T-helper 22 cell (primary cell): ENCODE measurements around the gene METTL21C.

Experiments used
- DNase-seq: peaks from one replicate; pipeline ENCODE4 v3.0.0-alpha.2; 2020; ENCODE audit warnings: low read depth

METTL21C gene

DNA sequence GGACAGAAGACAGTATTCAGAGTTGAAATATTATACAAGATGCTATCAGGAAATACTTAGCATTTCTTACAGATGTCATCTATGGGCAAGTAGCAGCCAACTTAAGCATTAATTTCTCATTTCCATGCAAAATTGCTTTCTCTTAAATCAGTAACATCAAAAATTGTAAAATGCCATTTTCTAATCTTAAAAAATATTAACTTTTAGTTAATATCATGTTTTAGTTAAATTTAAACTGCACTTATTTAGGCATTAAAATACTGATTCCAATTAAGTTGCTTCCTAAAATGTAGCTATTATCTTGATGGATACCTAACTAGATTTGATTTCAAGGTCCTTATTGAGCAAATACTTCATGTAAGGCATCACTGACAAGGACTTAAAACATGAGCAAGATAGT lies 27.8 kb downstream of the METTL21C start:
- DNase-seq = no peak

DNA sequence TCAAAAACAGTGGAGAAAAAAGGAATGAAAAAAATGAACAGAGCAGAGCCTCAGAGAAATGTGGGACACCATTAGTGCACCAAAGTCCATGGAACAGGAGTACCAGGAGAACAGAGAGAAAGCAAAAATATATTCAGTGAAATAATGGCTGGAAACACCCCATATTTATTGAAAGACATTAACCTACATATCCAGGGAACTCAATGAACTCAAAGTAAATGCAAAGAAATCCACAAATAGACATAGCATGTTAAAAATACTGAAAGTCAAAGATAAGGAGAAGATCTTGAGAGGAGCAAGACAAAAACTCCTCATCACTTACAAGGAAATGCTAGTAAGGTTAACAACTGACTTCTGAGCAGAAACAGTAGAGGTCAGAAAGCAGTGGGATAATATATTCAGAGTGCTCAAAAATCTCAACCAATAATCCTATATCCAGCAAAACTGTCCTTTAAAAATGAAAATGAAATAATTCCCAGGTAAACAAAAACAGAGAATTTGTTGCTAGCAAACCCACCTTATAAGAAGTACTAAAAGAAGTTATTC lies 35.6 kb downstream of the METTL21C start:
- DNase-seq = no peak

DNA sequence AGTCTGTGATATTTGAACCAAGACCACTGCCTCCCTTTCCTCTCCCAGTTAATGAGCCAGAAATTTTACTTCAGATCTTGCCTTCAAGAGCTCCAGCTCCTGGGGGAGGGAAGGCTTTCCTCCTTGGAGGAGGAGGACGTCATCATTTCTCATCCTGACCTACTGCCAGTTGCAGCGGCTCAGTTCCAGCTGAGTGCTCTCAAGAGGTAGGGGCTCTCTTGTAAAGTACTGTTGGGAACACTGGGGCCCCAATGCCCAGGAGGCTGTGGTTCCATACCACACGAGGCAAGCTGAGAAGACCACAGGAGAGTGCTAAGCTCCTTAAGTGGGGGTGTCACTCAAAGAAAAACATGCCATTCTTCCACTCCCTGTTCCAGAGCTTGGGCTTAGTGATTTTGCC lies 36.2 kb downstream of the METTL21C start:
- DNase-seq = no peak

DNA sequence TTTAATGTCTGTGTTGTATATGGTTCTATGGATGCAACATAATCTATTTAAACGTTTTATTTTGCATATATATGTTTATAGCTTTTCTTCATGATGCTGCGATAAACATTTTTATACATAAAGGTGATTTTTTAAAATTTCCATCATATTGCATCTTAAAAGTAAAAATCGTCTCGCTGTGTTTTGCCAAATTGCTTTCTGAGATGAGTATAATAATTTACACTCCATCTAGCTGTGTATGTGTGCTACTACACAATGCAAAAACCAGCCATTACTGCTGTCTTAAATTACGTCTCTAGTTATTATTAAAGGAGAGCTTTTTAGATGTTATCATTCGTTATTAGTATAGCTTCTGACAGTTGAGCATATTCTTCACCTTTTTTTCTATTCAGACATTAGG lies 37.2 kb downstream of the METTL21C start:
- no peak for DNase-seq

DNA sequence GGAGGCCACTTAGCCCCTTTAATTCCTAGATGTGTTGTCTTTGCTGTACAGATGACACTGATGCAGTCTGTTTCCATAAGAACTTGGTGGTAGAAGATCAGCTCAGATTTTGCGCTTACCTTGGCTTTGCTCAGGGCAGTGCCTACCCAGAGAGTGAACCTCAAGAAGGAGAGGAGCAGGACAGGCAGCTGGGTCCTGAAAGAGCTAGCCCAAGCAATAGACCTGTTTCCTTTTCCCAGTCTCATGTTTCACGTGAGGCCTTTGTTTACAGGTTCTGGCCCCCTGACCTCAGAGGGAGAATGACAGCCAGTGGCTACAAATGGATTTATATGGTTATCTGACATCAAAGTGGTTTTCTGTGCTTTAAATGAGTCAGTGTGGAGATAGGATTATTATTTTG lies 40.1 kb downstream of the METTL21C start:
- no peak for DNase-seq

DNA sequence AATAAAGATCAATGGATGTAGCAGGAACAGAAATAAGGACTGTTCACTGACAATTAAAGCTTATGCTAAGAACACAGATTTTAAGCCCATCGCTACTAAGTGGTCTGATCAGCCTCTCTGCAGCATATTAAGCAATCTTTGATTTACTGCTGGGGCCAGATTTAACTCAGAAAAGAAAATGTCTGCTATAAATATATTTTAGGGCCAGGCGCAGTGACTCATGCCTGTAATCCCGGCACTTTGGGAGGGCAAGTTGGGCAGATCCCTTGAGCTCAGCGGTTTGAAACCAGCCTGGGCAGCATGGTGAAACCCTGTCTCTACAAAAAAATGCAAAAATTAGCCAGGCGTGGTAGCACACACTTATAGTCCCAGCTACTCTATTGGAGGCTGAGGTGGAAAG lies 43.0 kb downstream of the METTL21C start:
- DNase-seq = no peak

DNA sequence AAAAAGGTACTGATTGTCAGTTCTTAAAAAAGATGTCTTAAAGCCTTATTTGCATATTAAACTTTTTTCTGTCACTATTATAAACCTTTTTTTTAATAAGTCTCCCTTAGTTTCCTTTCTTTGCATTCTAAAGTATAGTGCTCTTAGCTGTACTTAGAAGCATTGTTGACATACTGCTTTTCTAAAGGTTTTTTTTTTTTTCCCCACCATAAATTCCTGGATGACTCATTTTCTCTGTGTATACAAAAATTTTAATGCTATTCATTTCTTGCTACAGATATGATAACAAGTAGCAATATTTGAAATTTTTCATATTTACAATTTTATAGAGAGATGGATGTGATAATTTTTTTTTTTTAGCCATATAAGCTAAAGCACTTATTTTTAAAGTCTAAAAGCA lies 43.5 kb downstream of the METTL21C start:
- DNase-seq = no peak

DNA sequence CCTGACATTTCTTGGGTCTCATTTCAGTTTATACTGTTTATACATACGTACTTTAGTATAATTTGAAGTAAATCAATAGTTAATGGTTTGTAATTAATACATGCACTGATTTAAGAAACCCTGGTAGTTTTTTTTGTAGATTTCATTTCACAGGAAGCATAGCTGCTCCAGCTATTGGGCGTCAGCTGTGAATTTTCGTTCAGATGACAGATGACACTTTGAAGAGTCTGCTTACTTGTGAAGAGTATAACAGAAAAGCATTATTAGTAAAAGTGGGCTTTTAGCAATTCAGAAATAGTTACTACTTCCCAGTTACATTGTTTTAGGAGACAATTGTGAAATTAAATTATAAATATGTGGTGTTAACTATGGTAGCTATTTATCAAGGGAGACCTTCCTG lies 44.4 kb downstream of the METTL21C start:
- DNase-seq = no peak

DNA sequence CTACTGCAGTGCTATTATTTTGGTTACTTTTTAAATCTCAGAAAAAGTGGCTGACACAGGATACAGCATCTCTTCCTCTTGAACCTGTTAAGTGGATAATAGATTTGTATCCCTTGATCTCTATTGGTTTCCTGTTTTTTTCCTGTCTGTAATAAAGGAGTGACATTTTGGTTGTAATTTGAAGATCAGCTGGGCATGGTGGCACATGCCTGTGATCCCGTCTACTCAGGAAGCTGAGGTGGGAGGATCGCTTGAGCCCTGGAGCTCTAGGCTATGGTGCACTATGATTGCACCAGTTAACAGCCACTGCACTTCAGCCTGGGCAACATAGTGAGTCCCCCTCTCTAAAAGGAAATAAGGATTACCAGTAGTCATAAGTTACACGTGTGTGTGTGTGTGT lies 46.8 kb downstream of the METTL21C start:
- DNase-seq = no peak

DNA sequence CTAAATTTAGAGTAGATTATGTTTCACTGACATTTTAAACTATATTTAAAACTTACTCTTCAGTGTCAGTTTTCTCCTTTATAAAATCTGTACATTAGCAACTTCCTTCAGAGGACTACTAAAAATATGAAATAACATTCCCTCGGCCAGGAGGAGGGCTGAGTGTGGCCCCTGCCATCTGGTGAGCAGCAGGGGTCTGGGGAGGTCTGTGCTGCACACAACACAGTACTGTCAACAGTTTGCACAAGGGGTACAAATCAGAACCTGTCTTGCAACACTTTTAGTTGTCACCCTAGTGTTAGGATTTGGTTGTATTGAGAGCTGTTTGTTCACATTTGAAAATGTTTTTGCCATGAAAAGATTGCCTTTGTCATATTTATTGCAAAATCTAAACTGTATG lies 49.1 kb downstream of the METTL21C start:
- DNase-seq = no peak

DNA sequence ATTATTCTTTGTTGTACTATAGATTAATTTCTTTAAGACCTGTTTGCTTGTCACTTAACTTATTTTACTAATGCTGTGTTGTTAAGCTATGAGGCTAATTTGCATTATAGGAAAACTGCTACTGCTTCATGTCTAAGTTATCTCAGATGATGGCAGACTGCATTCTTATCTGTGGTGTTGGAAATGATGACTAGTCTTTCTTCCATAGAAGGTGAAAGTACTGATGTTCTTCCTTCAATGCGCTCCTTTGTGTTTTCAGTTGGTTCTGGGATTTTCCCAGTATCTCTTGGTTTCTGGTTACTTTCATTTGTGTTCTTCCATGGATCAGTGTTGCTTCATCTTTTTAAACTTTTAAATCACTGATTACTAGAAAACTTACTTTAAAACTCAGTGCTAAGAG lies 51.2 kb downstream of the METTL21C start:
- DNase-seq = no peak

DNA sequence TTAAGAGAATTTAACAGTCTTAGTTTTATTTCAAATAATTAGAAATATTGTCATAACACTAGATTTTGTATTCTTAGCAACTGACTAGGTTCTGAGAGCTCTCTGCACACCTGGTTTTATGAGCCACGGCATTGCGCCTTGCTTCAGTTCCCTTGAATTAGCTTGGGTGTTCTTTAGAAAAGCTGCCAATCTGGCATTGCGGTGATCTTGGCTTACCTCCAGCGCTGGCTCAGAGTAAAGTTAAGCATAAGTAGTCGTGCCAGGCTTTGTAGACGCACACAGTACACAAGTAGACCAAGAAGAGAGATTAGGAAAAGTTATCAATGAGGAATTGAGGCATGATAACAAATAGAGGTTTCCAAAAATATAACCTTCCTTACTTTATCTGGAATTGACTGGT lies 52.4 kb downstream of the METTL21C start:
- no peak for DNase-seq

DNA sequence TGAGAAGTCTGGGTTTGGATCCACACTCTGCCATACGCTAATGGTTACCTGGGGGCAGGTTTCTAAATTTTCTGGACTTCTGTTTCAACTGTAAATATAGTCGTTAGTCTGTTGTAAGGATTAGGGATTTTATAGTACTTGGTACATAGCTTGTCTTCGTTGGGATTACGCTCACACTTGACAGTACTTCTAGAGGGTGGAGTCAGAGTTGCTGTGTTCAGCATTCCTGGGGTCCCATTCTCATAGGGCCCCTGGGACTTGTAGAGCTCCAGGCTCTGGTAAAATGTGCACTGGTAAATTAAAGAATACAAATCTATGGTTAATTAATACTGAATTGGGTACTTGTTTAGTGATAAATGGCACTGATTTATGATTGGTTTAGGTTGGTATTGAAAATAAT lies 52.8 kb downstream of the METTL21C start:
- DNase-seq = no peak

DNA sequence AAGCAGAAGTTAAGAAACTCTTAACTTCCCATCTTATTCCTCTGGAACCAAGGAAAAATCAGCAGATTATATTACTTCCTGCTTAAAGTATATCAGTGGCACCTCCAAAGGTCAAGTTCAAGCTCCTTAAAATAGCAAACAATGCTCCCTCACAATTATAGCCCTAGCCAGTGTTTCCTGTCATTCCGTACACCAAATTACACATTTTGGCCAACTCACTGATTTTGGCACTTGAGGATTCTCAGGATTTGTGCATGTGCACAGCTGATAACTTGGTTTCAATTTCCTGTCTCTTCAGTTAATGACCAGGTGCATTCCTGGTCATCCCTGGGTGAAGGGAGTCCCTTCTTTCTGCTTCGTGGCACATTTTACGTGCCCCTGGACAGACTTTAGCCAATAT lies 56.1 kb downstream of the METTL21C start:
- no peak for DNase-seq
